ENCODE measurements around the gene VAV3. TPM values are rescaled to one million over a fixed set of nuclear protein-coding genes. Genes with fewer than 3 reads are reported as not detected.

The VAV3 gene
- polyA plus RNA-seq, 1 of the 3 experiments (the other 2 are of a cell fraction), result not detected

DNA sequence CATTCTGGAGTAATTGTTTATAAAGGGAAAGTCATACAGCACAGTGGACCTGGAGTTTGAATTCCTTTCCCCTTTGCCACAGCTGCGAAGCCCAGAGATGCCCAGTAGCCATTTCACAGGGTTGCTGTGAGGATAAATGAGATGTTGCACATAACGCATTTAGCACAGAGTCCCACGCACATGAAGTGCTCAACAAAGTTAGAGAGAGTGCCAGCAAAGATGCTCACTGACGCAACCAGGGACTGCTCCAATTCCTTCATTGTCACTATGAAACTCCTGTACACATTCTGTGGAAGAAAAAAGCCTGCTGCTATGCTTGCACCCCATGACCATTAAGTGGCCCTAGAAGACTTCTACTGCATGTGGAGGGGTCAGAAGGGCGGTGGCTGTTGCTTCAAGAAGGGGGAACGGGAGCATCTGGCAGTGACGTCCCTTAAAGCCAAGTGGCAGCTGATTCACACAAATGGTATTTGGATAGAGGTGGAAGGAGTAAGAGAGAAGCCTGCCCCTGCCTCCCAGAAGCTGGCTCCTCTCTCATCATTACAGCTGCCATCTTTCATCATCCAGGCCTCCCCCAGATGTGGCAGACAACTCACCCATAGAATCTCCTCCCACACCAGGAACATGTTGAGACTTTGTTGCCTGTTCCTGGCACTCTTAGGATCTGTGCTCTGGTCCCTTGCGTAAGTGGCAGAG, 26.5 kb upstream of the VAV3 start:
- Histone ChIP-seq H3K27me3 (ENCODE audit: insufficient read depth) (no peaks in the 10 kb centered on the region), H3K36me3 (replicated peaks in 1 of 2; ENCODE audit: control insufficient read depth in 1 of 2, insufficient read depth in 2 of 2, low read length in 1 of 2) (no peaks in the 10 kb centered on the region), H2AFZ (ENCODE audit: low read depth) (no peak overlapping the region), H3K79me2 (ENCODE audit: insufficient read depth) (no peaks in the 10 kb centered on the region), H3K9me2 (no peaks in the 10 kb centered on the region), H4K20me1 (ENCODE audit: insufficient read depth) (no peaks in the 10 kb centered on the region), H3K9ac (no peak overlapping the region), H3K4me1 (ENCODE audit: control insufficient read depth in 1 of 2, insufficient read depth in 2 of 2, low read depth in 1 of 2, low read length in 1 of 2) (no peaks in the 10 kb centered on the region), H3F3A (replicated peaks; ENCODE audit: insufficient read depth) (no peaks in the 10 kb centered on the region), H3K9me3 (no peaks in the 10 kb centered on the region), H3K4me3 (ENCODE audit: low read depth in 2 of 2, low read length in 1 of 2) (no peak overlapping the region), H3K4me2 (no peak overlapping the region), H3K27ac (ENCODE audit: low read depth in 2 of 2, low read length in 1 of 2) (no peak overlapping the region)
- TF ChIP-seq GATA2 (CRISPR knock-in tag; IDR thresholded peaks at IDR 0.05) (no peak), USF1 (IDR thresholded peaks at IDR 0.05; ENCODE audit: borderline replicate concordance, low read depth) (no peak), TEAD4 (IDR thresholded peaks at IDR 0.05; ENCODE audit: borderline replicate concordance, insufficient read depth) (no peak), GABPA (IDR thresholded peaks at IDR 0.05; ENCODE audit: low read depth) (no peak), ELF1 (IDR thresholded peaks at IDR 0.05) (no peak), EZH2phosphoT487 (IDR thresholded peaks at IDR 0.05; ENCODE audit: borderline replicate concordance, low read depth) (no peak), IRF3 (IDR thresholded peaks at IDR 0.05; ENCODE audit: low read depth, low read length) (no peak), SIN3A (IDR thresholded peaks at IDR 0.05; ENCODE audit: borderline replicate concordance, low read depth, low read length) (no peak), YY1 (IDR thresholded peaks at IDR 0.05; ENCODE audit: low read depth) (no peak), FOSL2 (IDR thresholded peaks at IDR 0.05; ENCODE audit: borderline replicate concordance, low read depth) (no peak), CHD2 (IDR thresholded peaks at IDR 0.05; ENCODE audit: low read length, partially characterized antibody) (no peak), RCOR1 (IDR thresholded peaks at IDR 0.05; ENCODE audit: low read length) (no peak), NRF1 (IDR thresholded peaks at IDR 0.05; ENCODE audit: low read depth, low read length) (no peak), MXI1 (IDR thresholded peaks at IDR 0.05; ENCODE audit: low read depth, low read length) (no peak), RFX5 (IDR thresholded peaks at IDR 0.05; ENCODE audit: low read length) (no peak), RXRA (IDR thresholded peaks at IDR 0.05; ENCODE audit: borderline replicate concordance, low read depth) (no peak), TAF1 (IDR thresholded peaks at IDR 0.05; ENCODE audit: borderline replicate concordance, low read depth, low read length) (no peak)
- TF ChIP-seq, protein P1, sequence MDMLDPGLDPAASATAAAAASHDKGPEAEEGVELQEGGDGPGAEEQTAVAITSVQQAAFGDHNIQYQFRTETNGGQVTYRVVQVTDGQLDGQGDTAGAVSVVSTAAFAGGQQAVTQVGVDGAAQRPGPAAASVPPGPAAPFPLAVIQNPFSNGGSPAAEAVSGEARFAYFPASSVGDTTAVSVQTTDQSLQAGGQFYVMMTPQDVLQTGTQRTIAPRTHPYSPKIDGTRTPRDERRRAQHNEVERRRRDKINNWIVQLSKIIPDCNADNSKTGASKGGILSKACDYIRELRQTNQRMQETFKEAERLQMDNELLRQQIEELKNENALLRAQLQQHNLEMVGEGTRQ (IDR thresholded peaks at IDR 0.05; ENCODE audit: borderline replicate concordance, low read depth, low read length), result no peak
- TF ChIP-seq, protein P2, sequence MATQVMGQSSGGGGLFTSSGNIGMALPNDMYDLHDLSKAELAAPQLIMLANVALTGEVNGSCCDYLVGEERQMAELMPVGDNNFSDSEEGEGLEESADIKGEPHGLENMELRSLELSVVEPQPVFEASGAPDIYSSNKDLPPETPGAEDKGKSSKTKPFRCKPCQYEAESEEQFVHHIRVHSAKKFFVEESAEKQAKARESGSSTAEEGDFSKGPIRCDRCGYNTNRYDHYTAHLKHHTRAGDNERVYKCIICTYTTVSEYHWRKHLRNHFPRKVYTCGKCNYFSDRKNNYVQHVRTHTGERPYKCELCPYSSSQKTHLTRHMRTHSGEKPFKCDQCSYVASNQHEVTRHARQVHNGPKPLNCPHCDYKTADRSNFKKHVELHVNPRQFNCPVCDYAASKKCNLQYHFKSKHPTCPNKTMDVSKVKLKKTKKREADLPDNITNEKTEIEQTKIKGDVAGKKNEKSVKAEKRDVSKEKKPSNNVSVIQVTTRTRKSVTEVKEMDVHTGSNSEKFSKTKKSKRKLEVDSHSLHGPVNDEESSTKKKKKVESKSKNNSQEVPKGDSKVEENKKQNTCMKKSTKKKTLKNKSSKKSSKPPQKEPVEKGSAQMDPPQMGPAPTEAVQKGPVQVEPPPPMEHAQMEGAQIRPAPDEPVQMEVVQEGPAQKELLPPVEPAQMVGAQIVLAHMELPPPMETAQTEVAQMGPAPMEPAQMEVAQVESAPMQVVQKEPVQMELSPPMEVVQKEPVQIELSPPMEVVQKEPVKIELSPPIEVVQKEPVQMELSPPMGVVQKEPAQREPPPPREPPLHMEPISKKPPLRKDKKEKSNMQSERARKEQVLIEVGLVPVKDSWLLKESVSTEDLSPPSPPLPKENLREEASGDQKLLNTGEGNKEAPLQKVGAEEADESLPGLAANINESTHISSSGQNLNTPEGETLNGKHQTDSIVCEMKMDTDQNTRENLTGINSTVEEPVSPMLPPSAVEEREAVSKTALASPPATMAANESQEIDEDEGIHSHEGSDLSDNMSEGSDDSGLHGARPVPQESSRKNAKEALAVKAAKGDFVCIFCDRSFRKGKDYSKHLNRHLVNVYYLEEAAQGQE (IDR thresholded peaks at IDR 0.05; ENCODE audit: low read depth, low read length), result no peak
- no peak for DNase-seq
- 59% methylated on average over 8 of the region's 8 CpGs for WGBS (ENCODE audit: low lambda C conversion rate)
- ChIA-PET CTCF (interaction anchor here (1.4 kb wide), 1 partner anchor 209 kb away, joined by 4 read pairs; no protein-coding TSS in a partner anchor), POLR2A (no interaction called here)
